GM21423 (cell line): ENCODE results near the gene CBFA2T2.
"Not testable (repeated sequence)": the region's sequence is repeated elsewhere in the genome, so short reads cannot be mapped to it uniquely, and the experiment has no call there.

Experiments
- ATAC-seq: cut with Tn5 transposase; IDR thresholded peaks from one replicate; pipeline ENCODE4 v1.9.1; 2021; ENCODE audit warnings: mild to moderate bottlenecking, moderate library complexity; ENCODE audit not compliant: unreplicated experiment

Gene CBFA2T2

GRCh38 chr20:33490023-33490933, at the start of gene CBFA2T2:
TSS of gene CBFA2T2 (plus strand) at chr20:33490096. CDS start at chr20:33490268, 172 bp downstream.
- no peak for ATAC-seq

- not testable (repeated sequence) for ATAC-seq
Measured at GRCh38 chr20:33440562-33440961, 49.3 kb upstream of the CBFA2T2 start.

- no peak for ATAC-seq
Measured at GRCh38 chr20:33441142-33441955, 48.5 kb upstream of the CBFA2T2 start.

DNA sequence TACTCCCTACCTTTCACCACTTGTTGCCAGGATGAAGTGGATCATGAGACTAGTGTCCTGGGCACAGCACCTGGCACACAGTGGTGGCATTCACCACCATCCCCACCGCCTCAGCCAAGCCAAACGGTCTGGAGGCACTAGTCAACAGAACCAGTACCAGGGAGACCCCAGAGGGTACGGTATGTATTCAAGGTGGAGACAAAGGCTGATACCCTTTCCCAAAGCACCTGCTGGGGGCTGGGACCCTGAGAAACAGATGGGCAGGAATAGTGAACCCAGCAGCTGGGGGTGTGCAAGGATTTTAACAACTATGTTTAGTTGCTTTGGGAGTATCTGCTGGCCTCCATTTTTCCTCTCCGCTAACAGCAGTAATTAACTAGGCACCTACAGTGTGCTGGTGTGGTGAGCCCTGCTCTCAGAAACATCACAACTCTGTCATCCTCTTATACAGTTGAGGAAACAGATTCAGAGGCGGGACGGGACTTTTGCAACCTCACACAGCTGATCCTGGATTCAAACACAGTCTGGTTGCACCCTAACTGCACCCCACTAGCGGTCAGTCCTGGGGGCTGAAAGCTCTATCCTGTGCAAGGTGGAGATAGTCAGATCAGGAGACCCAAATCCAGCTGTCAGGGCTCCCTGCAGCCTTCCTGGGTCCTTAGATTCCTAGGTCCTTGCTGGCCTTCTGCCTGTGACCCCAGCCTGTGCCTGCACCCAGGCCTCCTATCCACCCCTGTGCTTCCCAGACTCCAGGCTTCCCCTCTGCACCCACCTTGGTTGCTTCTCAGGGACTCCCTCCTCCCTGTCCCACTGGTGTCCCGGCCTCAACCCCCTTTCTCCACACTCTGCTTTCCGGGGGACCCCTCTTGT, 47.5 kb upstream of the CBFA2T2 start:
- ATAC-seq: no peak

- ATAC-seq: peak; percentile 21
Measured at GRCh38 chr20:33443006-33443511, 46.8 kb upstream of the CBFA2T2 start.

GRCh38 chr20:33443512-33444239, 46.2 kb upstream of the CBFA2T2 start, which contains the start of gene SNTA1:
TSS of gene SNTA1 (minus strand) at chr20:33443763. CDS start at chr20:33443620, 143 bp downstream.
- peak; percentile 75 for ATAC-seq

GRCh38 chr20:33444797-33445560, 44.9 kb upstream of the CBFA2T2 start:
- ATAC-seq: no peak

GRCh38 chr20:33445881-33446625, 43.8 kb upstream of the CBFA2T2 start:
- ATAC-seq: no peak

- no peak for ATAC-seq
Measured at GRCh38 chr20:33450867-33451266, 39.0 kb upstream of the CBFA2T2 start.

DNA sequence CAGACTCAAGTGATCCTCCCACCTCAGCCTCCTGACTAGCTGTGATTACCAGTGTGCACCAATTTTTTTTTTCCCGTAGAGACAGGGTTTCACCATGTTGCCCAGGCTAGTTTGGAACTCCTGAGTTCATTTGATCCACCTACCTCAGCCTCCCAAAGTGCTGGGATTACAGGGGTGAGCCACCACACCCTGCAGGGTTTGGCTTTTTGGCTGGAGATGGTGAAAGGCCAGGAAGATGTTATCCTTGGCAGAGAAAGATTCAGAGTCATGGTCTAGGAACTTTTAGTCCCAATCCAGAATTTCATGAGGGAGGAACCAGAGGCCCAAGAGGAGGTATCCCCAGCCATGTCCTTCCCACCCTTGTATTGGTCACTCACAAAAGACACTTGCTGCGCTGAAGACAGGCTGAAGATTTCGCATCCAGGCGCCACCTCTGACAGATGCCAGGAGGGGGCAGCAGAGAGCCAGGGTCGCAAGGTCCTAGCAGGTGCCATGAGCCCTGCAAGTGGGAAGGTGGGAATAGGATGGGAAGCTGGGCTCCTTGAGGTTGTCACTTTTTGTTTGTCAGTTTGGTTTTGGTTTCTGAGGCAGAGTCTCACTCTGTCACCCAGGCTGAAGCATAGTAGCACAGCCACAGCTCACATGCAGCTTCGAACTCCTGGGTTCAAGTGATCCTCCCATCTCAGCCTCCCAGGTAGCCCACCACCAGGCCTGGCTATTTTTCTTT, 32.8 kb upstream of the CBFA2T2 start:
- not testable (repeated sequence) for ATAC-seq

DNA sequence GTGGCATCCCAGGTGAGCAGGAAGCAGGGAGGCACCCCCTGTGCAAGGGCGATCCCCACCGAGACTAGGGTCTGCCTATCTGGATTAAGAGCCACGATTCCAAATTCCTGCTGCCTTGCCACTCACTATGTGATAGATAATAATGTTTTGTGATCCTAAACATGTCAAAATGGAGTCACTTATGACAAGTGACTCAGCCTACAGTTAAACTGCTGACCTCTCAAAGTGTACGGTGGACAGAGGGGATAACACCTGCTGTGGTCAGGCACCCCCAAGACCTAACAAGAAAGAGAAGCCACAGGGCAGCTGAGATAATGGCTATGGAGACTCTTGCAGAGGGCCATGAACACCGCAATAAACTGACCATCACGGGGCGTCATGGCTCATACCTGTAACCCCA, 30.3 kb upstream of the CBFA2T2 start:
- no peak for ATAC-seq

DNA sequence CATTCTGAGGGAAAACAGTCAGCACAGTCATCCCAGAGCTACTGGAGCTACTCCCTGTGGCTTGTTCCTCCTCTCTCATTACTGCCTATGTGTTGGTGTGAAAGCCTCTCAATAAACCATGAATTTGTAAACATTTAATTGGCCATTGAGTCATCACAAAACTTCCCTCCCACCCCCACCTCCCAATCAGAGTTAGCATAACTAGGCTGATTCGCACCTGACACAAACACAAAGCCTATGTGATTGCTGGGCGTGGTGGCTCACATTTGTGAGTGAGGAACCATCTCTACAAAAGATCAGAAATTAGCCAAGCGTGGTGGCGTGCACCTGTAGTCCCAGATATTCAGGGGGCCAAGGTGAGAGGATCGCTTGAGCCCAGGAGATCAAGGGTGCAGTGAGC, 29.2 kb upstream of the CBFA2T2 start:
- ATAC-seq: no peak

DNA sequence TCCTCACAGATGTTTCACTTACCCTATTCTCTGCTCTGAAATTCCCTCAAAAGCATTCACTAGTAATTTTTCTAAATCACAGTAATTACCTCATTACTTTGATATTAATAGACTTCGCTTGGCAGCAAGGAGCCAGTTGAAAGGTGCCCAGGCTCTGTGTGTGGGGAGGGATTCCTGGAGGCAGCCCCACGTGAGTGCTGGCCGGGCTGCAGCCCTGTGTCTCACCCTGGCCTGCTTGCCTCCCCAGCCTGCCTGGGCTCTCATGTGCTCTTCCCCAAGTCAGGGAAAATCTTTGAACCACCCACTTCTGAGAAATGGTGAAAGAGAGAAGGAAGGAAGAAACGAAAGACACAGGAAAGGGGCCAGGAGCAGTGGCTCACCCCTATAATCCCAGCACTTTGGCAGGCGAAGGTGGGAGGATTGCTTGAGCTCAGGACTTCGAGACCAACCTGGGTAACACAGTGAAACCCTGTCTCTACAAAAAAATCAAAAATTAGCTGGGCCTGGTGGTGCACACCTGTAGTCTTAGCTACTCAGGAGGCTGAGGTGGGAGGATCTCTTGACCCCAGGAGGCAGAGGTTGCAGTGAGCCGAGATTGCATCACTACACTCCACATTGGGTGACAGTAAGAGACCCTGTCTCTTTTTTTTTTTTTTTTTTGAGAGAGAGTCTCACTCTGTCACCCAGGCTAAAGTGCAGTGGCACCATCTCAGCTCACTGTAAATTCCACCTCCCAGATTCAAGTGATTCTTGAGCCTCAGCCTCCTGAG, 26.4 kb upstream of the CBFA2T2 start:
- ATAC-seq: no peak

- ATAC-seq: not testable (repeated sequence)
Measured at GRCh38 chr20:33464759-33465158, 25.1 kb upstream of the CBFA2T2 start.

- no peak for ATAC-seq
Measured at GRCh38 chr20:33465481-33466302, 24.2 kb upstream of the CBFA2T2 start.

GRCh38 chr20:33466303-33466646, 23.6 kb upstream of the CBFA2T2 start:
- ATAC-seq: no peak
